ENCODE data around the gene TSKS.

GRCh38 chr19:49774969-49775368 lies 11.9 kb upstream of the TSKS start:
- TF ChIP-seq CTCF (IDR thresholded peaks at IDR 0.05; ENCODE audit: insufficient read depth, low read depth, low read length) (no peak), EZH2 (IDR thresholded peaks at IDR 0.05; ENCODE audit: insufficient read depth, low read length) (no peak)

Data from astrocyte (in vitro differentiated cells and primary cell).